HepG2 (cell line): ENCODE results near the gene PLEKHB2. TPM values are rescaled to one million over a fixed set of nuclear protein-coding genes. Genes with fewer than 3 reads are reported as not detected.
A peak's percentile ranks its signal among the peaks of the same experiment; 100 is the strongest.

Source experiments
- ATAC-seq: fragments of 200-7000 bp; cut with Tn5 transposase; 3 replicates; pipeline ENCODE4 v1.9.1; 2020; ENCODE audit warnings: mild to moderate bottlenecking, moderate library complexity
- BruUV-seq: library from RNA; stranded (reverse); fragments of 400-500 nt; replicated peaks from 2 replicates; lab custom pipeline; 2021; lab: Mats Ljungman, UMichigan
- CTCF ChIA-PET: fragments of 300-600 bp; formaldehyde crosslinking; extraction: SDS; loops from one replicate; lab custom pipeline; 2021; ENCODE audit warnings: low total read pairs, inconsistent platforms, low intra/inter-chr PET ratio; lab: Yijun Ruan, JAX
- POLR2A ChIA-PET: fragments of 350-600 bp; sonication (Branson Sonifier 250); formaldehyde crosslinking; loops from one replicate; lab custom pipeline; 2020; ENCODE audit warnings: antibody characterized with exemption, inconsistent platforms; lab: Yijun Ruan, JAX
- DNase-seq: peaks from one replicate; pipeline ENCODE4 v3.0.0-alpha.2; 2015; ENCODE audit warnings: low spot score
- FAIRE-seq: peaks from 3 replicates; lab custom pipeline; 2011; peaks lifted over from hg19 to GRCh38; lab: Jason Lieb, UNC
- H2AFZ ChIP-seq: one replicate; pipeline ENCODE4 v1.6.1; 2011; ENCODE audit warnings: low read length, inconsistent platforms
- H3K27ac ChIP-seq: fragments of 300-600 bp; 3 replicates; pipeline ENCODE4 v1.8.0; 2011; ENCODE audit warnings: mixed run types, mild to moderate bottlenecking, mixed read lengths, low read length, inconsistent platforms; ENCODE audit not compliant: insufficient read depth; ENCODE audit errors: extremely low read length
- H3K27me3 ChIP-seq, 2 experiments: fragments of 200-600 bp in 1 of 2; 2 replicates in 1 of 2; 3 replicates in 1 of 2; pipeline versions ENCODE4 v1.6.0 to v1.8.0; 2011; ENCODE audit warnings: low read length in 2 of 2, mild to moderate bottlenecking in 2 of 2, moderate library complexity in 2 of 2, inconsistent platforms in 1 of 2; ENCODE audit not compliant: insufficient read depth in 2 of 2, control insufficient read depth in 1 of 2
- H3K36me3 ChIP-seq, 2 experiments: fragments of 200-600 bp in 1 of 2; replicated peaks in 1 of 2; 2 replicates in 1 of 2; 3 replicates in 1 of 2; pipeline versions ENCODE4 v1.5.1 to v1.8.0; 2011; ENCODE audit warnings: low read length in 2 of 2, inconsistent platforms in 1 of 2; ENCODE audit not compliant: insufficient read depth in 2 of 2, control insufficient read depth in 1 of 2
- H3K4me1 ChIP-seq: 2 replicates; pipeline ENCODE4 v1.5.1; 2012; ENCODE audit warnings: low read length, inconsistent platforms; ENCODE audit not compliant: insufficient read depth
- H3K4me2 ChIP-seq: 2 replicates; pipeline ENCODE4 v1.6.0; 2011; ENCODE audit warnings: low read depth, low read length, inconsistent platforms
- H3K4me3 ChIP-seq, 3 experiments: fragments of 200-600 bp in 1 of 3; sonication (generic), shearing (Covaris generic) in 1 of 3; replicated peaks in 1 of 3; 2 replicates each; pipeline ENCODE4 v1.5.1; 2011 to 2016; ENCODE audit warnings: low read length in 3 of 3, inconsistent platforms in 2 of 3, low read depth in 2 of 3, mild to moderate bottlenecking in 2 of 3, control low read depth in 1 of 3, mixed read lengths in 1 of 3; ENCODE audit not compliant: insufficient read depth in 1 of 3
- H3K79me2 ChIP-seq: one replicate; pipeline ENCODE4 v1.6.1; 2011; ENCODE audit warnings: low read length, inconsistent platforms; ENCODE audit not compliant: insufficient read depth
- H3K9ac ChIP-seq: 2 replicates; pipeline ENCODE4 v1.6.0; 2011; ENCODE audit warnings: mild to moderate bottlenecking, low read depth, low read length, inconsistent platforms; ENCODE audit not compliant: insufficient read depth
- H3K9me3 ChIP-seq: 2 replicates; pipeline ENCODE4 v1.5.1; 2012; ENCODE audit warnings: mild to moderate bottlenecking, low read length
- H4K20me1 ChIP-seq: 2 replicates; pipeline ENCODE4 v1.6.0; 2011; ENCODE audit warnings: inconsistent platforms, mild to moderate bottlenecking, low read length, moderate library complexity; ENCODE audit not compliant: insufficient read depth
- ADNP ChIP-seq: sonication (generic); formaldehyde crosslinking; IDR thresholded peaks from 2 replicates; pipeline ENCODE4 v1.4.0; 2020; ENCODE audit warnings: missing genetic modification reagents
- FOXA1 ChIP-seq, 2 experiments: fragments of 450-650 bp in 1 of 2; sonication (generic) in 1 of 2; formaldehyde crosslinking in 1 of 2; IDR thresholded peaks; 2 replicates each; pipeline versions ENCODE4 v1.4.0 to v1.6.1; 2016 to 2020; ENCODE audit warnings: missing genetic modification reagents in 1 of 2
- HNF1A ChIP-seq, 2 experiments: sonication (generic) in 1 of 2; formaldehyde crosslinking in 1 of 2; IDR thresholded peaks; 2 replicates each; pipeline versions ENCODE4 v1.4.0 to v1.6.1; 2016 to 2020; ENCODE audit warnings: borderline replicate concordance in 1 of 2, low read depth in 1 of 2, mild to moderate bottlenecking in 1 of 2, missing genetic modification reagents in 1 of 2
- HNRNPUL1 ChIP-seq: fragments of 200-400 bp; formaldehyde crosslinking; IDR thresholded peaks from 2 replicates; pipeline ENCODE4 v1.6.1; 2017; ENCODE audit warnings: low read depth, mild to moderate bottlenecking, low read length, moderate library complexity
- MAFK ChIP-seq, 2 experiments: IDR thresholded peaks in 1 of 2; conservative IDR thresholded peaks in 1 of 2; 2 replicates each; pipeline ENCODE4 v1.6.1; 2011; ENCODE audit warnings: improper control_type of control experiment in 2 of 2, low read length in 2 of 2
- NR2C2 ChIP-seq: sonication (generic); formaldehyde crosslinking; IDR thresholded peaks from 2 replicates; pipeline ENCODE4 v1.4.0; 2020; ENCODE audit warnings: missing genetic modification reagents, mild to moderate bottlenecking, moderate library complexity, borderline replicate concordance
- UBTF ChIP-seq: sonication (generic); formaldehyde crosslinking; IDR thresholded peaks from 2 replicates; pipeline ENCODE4 v1.4.0; 2020; ENCODE audit warnings: mild to moderate bottlenecking, missing genetic modification reagents
- ZBTB2 ChIP-seq: sonication (generic); formaldehyde crosslinking; IDR thresholded peaks from 2 replicates; pipeline ENCODE4 v1.8.0; 2022; ENCODE audit warnings: low read depth, missing genetic modification reagents
- ZMYM3 ChIP-seq: sonication (generic); formaldehyde crosslinking; IDR thresholded peaks from 2 replicates; pipeline ENCODE4 v1.5.1; 2020; ENCODE audit warnings: mild to moderate bottlenecking, missing genetic modification reagents
- ZNF232 ChIP-seq: sonication (generic); formaldehyde crosslinking; IDR thresholded peaks from 2 replicates; pipeline ENCODE4 v1.4.0; 2020; ENCODE audit warnings: missing genetic modification reagents, borderline replicate concordance
- ZNF430 ChIP-seq: sonication (generic); formaldehyde crosslinking; IDR thresholded peaks from 2 replicates; pipeline ENCODE4 v1.9.0; 2021; ENCODE audit warnings: mild to moderate bottlenecking, missing genetic modification reagents
- ZNF792 ChIP-seq: IDR thresholded peaks from 2 replicates; pipeline ENCODE4 v1.6.1; 2016
- ZNF883 ChIP-seq: sonication (generic); formaldehyde crosslinking; IDR thresholded peaks from 2 replicates; pipeline ENCODE4 v1.5.1; 2020; ENCODE audit warnings: mild to moderate bottlenecking, missing genetic modification reagents; ENCODE audit errors: not compliant biosample characterization
- WGBS: methylation state at CpG from one replicate; pipeline ENCODE4 v1.1.6; 2017; ENCODE audit warnings: low lambda C conversion rate; 5-methylcytosine and 5-hydroxymethylcytosine counted together
- in situ Hi-C: cut with HindIII; loops from 2 replicates; pipeline ENCODE4 v1.10.0; 2017; ENCODE audit warnings: low pct_unique_long_range_greater_than_20kb; ENCODE audit not compliant: extremely low pct_ligation_motif_present
- intact Hi-C: fragments of 100-400 bp; cut with micrococcal nuclease; formaldehyde crosslinking; loops from one replicate; pipeline ENCODE4 v1.10.0; 2022; ENCODE audit not compliant: unreplicated experiment
- polyA plus RNA-seq, 8 experiments: library from polyadenylated mRNA; depleted of rRNA in 3 of 8; stranded (reverse) in 7 of 8; unstranded in 1 of 8; fragments of >200 nt; fragmentation: Illumina TruSeq in 4 of 8; extraction: Trizol in 4 of 8; gene quantifications; 2 replicates each; pipeline versions ENCODE4 v1.2.1 to v1.2.3, GENCODE V29; 2011 to 2016; ENCODE audit warnings: low read depth in 4 of 8, missing spikeins in 1 of 8, mixed read lengths in 1 of 8; ENCODE audit not compliant: insufficient read depth in 1 of 8
- total RNA-seq, 5 experiments: library from RNA; depleted of rRNA; stranded (reverse); fragments of >200 nt; fragmentation: Illumina TruSeq; extraction: Trizol; gene quantifications; 2 replicates each; pipeline ENCODE4 v1.2.3, GENCODE V29; 2016; ENCODE audit warnings: low read depth in 1 of 5

The PLEKHB2 gene
- total and polyA plus RNA-seq, 2 of the 13 experiments (the other 11 are each of a cell fraction or from before 2014, with no cell fraction given) = 73.0 to 78.9 TPM

- peak; percentile 50 for DNase-seq
- Histone ChIP-seq H3K4me2 (peak overlapping the region; percentile 84), H4K20me1 (peaks cover 8% of the 10 kb centered on the region), H3K27me3 (no peaks in the 10 kb centered on the region; a peak in 1 of 5 replicates), H3K79me2 (peaks cover 29% of the 10 kb centered on the region), H3K9ac (peak overlapping the region; percentile 99), H3K9me3 (no peaks in the 10 kb centered on the region), H3K36me3 (no peaks in the 10 kb centered on the region; a peak in 1 of 5 replicates), H2AFZ (no peak overlapping the region), H3K27ac (peak overlapping the region; percentile 97), H3K4me3 (peak overlapping the region; percentile 68 to 90 (median 79)), H3K4me1 (peaks cover 39% of the 10 kb centered on the region)
- ATAC-seq = no peak
- intact Hi-C loops (loop anchor here (1.0 to 5.0 kb wide), 2 partner anchors 9 to 752 kb away; partner anchors contain the start of gene IMP4), in situ Hi-C loops (no loop called here)
- no TSS peak for BruUV-seq
- 1% methylated on average over 22 of the region's 22 CpGs for WGBS
- CTCF ChIA-PET = no interaction called here
- POLR2A ChIA-PET = interaction anchor here (1.0 to 4.8 kb wide), 4 partner anchors 9 to 26 kb away, joined by 3 to 132 read pairs (median 8); partner anchors contain the start of gene PLEKHB2
- no peak for FAIRE-seq
- TF ChIP-seq ZNF883 (CRISPR knock-in tag) (no peak), NR2C2 (CRISPR knock-in tag) (no peak), HNRNPUL1 (peak; percentile 86), ZMYM3 (CRISPR knock-in tag) (peak; percentile 69; the same call in 1 of the 2 replicates), MAFK (conservative IDR thresholded peaks at IDR 0.05 in 1 of 2, IDR thresholded peaks at IDR 0.05 in 1 of 2; ENCODE audit: low read length in 2 of 2) (peak in 1 of 2 experiments; percentile 62; a peak in 3 of 4 replicates), UBTF (CRISPR knock-in tag) (0 out of 2 replicates have a peak, but pooled peaks have one; percentile 7), ADNP (CRISPR knock-in tag) (0 out of 2 replicates have a peak, but pooled peaks have one; percentile 24), FOXA1 (IDR thresholded peaks at IDR 0.05) (no peak), FOXA1 (CRISPR knock-in tag; IDR thresholded peaks at IDR 0.05) (0 out of 2 replicates have a peak, but pooled peaks have one; percentile 4), ZNF430 (CRISPR knock-in tag) (peak; percentile 31; the same call in 1 of the 2 replicates), HNF1A (IDR thresholded peaks at IDR 0.05; ENCODE audit: low read depth) (peak; percentile 64), HNF1A (CRISPR knock-in tag; IDR thresholded peaks at IDR 0.05; ENCODE audit: borderline replicate concordance) (no peak), ZBTB2 (CRISPR knock-in tag) (no peak), ZNF792 (peak; percentile 38; the same call in 1 of the 2 replicates), ZNF232 (0 out of 2 replicates have a peak, but pooled peaks have one; percentile 15)
These were observed 10.5 kb upstream of the PLEKHB2 start for GRCh38 chr2:131094463-131095281.
